H1 (cell line): Measurements from ENCODE around the gene CXCR1. TPM values are rescaled to one million over a fixed set of nuclear protein-coding genes. Genes with fewer than 3 reads are reported as not detected.

Source experiments
- CTCF ChIA-PET: fragments of 300-600 bp; sonication (Branson Sonifier 250); formaldehyde crosslinking; loops from one replicate; lab custom pipeline; 2021; ENCODE audit not compliant: partially characterized antibody; lab: Charles Lee
- POLR2A ChIA-PET: fragments of 300-600 bp; sonication (Branson Sonifier 250); formaldehyde crosslinking; loops from one replicate; lab custom pipeline; 2021; ENCODE audit warnings: inconsistent platforms; ENCODE audit not compliant: partially characterized antibody; lab: Charles Lee
- DNase-seq, 2 experiments: peaks; one replicate each; pipeline versions ENCODE4 v3.0.0 to v3.0.0-alpha.2; 2010 to 2022; ENCODE audit warnings: low spot score in 2 of 2, low read depth in 1 of 2, mixed read lengths in 1 of 2
- FAIRE-seq: peaks from 2 replicates; lab custom pipeline; 2011; peaks lifted over from hg19 to GRCh38; lab: Jason Lieb, UNC
- H2AFZ ChIP-seq: 2 replicates; pipeline ENCODE4 v1.8.1; 2012; ENCODE audit warnings: low read length, inconsistent platforms
- H2AK5ac ChIP-seq: 2 replicates; pipeline ENCODE4 v1.6.1; 2013; ENCODE audit warnings: low read depth, low read length
- H2BK120ac ChIP-seq: replicated peaks from 2 replicates; pipeline ENCODE3; 2013; ENCODE audit warnings: low read depth, low read length, inconsistent platforms
- H2BK12ac ChIP-seq: 2 replicates; pipeline ENCODE4 v1.6.1; 2013; ENCODE audit warnings: low read depth, low read length
- H2BK15ac ChIP-seq: 2 replicates; pipeline ENCODE4 v1.6.1; 2013; ENCODE audit warnings: low read length
- H2BK20ac ChIP-seq: 2 replicates; pipeline ENCODE4 v1.6.1; 2013; ENCODE audit warnings: low read length
- H2BK5ac ChIP-seq: 2 replicates; pipeline ENCODE4 v1.6.1; 2013; ENCODE audit warnings: low read depth, low read length
- H3K14ac ChIP-seq: 2 replicates; pipeline ENCODE4 v1.6.1; 2013; ENCODE audit warnings: inconsistent platforms; ENCODE audit not compliant: insufficient read length
- H3K18ac ChIP-seq: 2 replicates; pipeline ENCODE4 v1.6.1; 2013; ENCODE audit warnings: low read length; ENCODE audit errors: extremely low read depth
- H3K23ac ChIP-seq: 2 replicates; pipeline ENCODE4 v1.6.1; 2013; ENCODE audit warnings: inconsistent platforms; ENCODE audit not compliant: insufficient read length
- H3K23me2 ChIP-seq: 2 replicates; pipeline ENCODE4 v1.6.1; 2013; ENCODE audit warnings: low read depth, low read length
- H3K27ac ChIP-seq: 2 replicates; pipeline ENCODE4 v1.6.1; 2011; ENCODE audit warnings: low read depth, low read length, inconsistent platforms
- H3K27me3 ChIP-seq, 4 experiments: replicated peaks in 1 of 4; 1 replicate in 1 of 4; 2 replicates in 3 of 4; pipeline versions ENCODE4 v1.6.1 to v1.8.1; 2011 to 2013; ENCODE audit warnings: low read length in 3 of 4, mild to moderate bottlenecking in 3 of 4, inconsistent platforms in 2 of 4, mixed read lengths in 2 of 4, moderate library complexity in 1 of 4; ENCODE audit not compliant: control insufficient read depth in 3 of 4, insufficient read depth in 3 of 4; ENCODE audit errors: extremely low read depth in 1 of 4
- H3K36me3 ChIP-seq, 4 experiments: 2 replicates each; pipeline versions ENCODE4 v1.6.1 to v1.8.1; 2011 to 2013; ENCODE audit warnings: mild to moderate bottlenecking in 4 of 4, low read length in 3 of 4, moderate library complexity in 2 of 4, control low read depth in 1 of 4, inconsistent platforms in 1 of 4; ENCODE audit not compliant: insufficient read depth in 4 of 4, control insufficient read depth in 2 of 4
- H3K4ac ChIP-seq: replicated peaks from 2 replicates; pipeline ENCODE3; 2013; ENCODE audit warnings: low read length, low read depth, mixed read lengths, inconsistent platforms; ENCODE audit not compliant: insufficient read length
- H3K4me1 ChIP-seq, 4 experiments: replicated peaks in 1 of 4; 1 replicate in 1 of 4; 2 replicates in 3 of 4; pipeline versions ENCODE4 v1.6.1 to v1.8.1; 2011 to 2013; ENCODE audit warnings: low read length in 3 of 4, inconsistent platforms in 2 of 4, mixed read lengths in 1 of 4; ENCODE audit not compliant: insufficient read depth in 4 of 4, control insufficient read depth in 3 of 4
- H3K4me2 ChIP-seq, 2 experiments: 2 replicates each; pipeline versions ENCODE4 v1.6.1 to v1.8.1; 2011 to 2013; ENCODE audit warnings: low read depth in 2 of 2, low read length in 2 of 2, control low read depth in 1 of 2, inconsistent platforms in 1 of 2, mild to moderate bottlenecking in 1 of 2; ENCODE audit not compliant: insufficient read depth in 1 of 2
- H3K4me3 ChIP-seq, 4 experiments: fragments of 200-600, 300-600 bp in 1 of 4; sonication (generic), shearing (Covaris generic), sonication (Bioruptor Twin) in 1 of 4; 2 replicates each; pipeline versions ENCODE4 v1.5.1 to v1.8.1; 2011 to 2016; ENCODE audit warnings: low read length in 4 of 4, low read depth in 3 of 4, control low read depth in 2 of 4, inconsistent platforms in 2 of 4, mild to moderate bottlenecking in 2 of 4, mixed read lengths in 1 of 4, moderate library complexity in 1 of 4; ENCODE audit not compliant: insufficient read depth in 2 of 4; ENCODE audit errors: extremely low read depth in 1 of 4
- H3K56ac ChIP-seq: replicated peaks from 2 replicates; pipeline ENCODE3; 2013; ENCODE audit warnings: low read depth, mild to moderate bottlenecking, mixed read lengths, low read length, inconsistent platforms; ENCODE audit not compliant: insufficient read length
- H3K79me1 ChIP-seq: 2 replicates; pipeline ENCODE4 v1.6.1; 2013; ENCODE audit warnings: low read depth, low read length, control low read depth
- H3K79me2 ChIP-seq, 2 experiments: 2 replicates each; pipeline versions ENCODE4 v1.6.1 to v1.8.1; 2012 to 2013; ENCODE audit warnings: low read length in 2 of 2, mild to moderate bottlenecking in 2 of 2, inconsistent platforms in 1 of 2; ENCODE audit not compliant: insufficient read depth in 2 of 2, control insufficient read depth in 1 of 2
- H3K9ac ChIP-seq, 4 experiments: replicated peaks in 1 of 4; 1 replicate in 1 of 4; 2 replicates in 3 of 4; pipeline versions ENCODE4 v1.6.1 to v1.8.1; 2011 to 2013; ENCODE audit warnings: low read depth in 3 of 4, low read length in 3 of 4, control low read depth in 2 of 4, mild to moderate bottlenecking in 2 of 4, moderate library complexity in 2 of 4, inconsistent platforms in 1 of 4; ENCODE audit errors: extremely low read depth in 1 of 4
- H3K9me3 ChIP-seq, 2 experiments: 2 replicates each; pipeline versions ENCODE4 v1.6.1 to v1.8.1; 2012 to 2013; ENCODE audit warnings: mild to moderate bottlenecking in 2 of 2, moderate library complexity in 2 of 2, control low read depth in 1 of 2, inconsistent platforms in 1 of 2, low read depth in 1 of 2, low read length in 1 of 2, mixed read lengths in 1 of 2; ENCODE audit not compliant: insufficient read depth in 2 of 2
- H4K20me1 ChIP-seq, 2 experiments: replicated peaks in 1 of 2; 2 replicates each; pipeline versions ENCODE3 to v1.8.1; 2011 to 2013; ENCODE audit warnings: inconsistent platforms in 2 of 2, low read length in 2 of 2, mild to moderate bottlenecking in 1 of 2; ENCODE audit not compliant: insufficient read depth in 2 of 2, control insufficient read depth in 1 of 2
- H4K5ac ChIP-seq: 2 replicates; pipeline ENCODE4 v1.6.1; 2013; ENCODE audit warnings: low read length, low read depth, mixed read lengths, inconsistent platforms; ENCODE audit not compliant: insufficient read length
- H4K8ac ChIP-seq: 2 replicates; pipeline ENCODE4 v1.8.0; 2013; ENCODE audit warnings: mild to moderate bottlenecking, moderate library complexity, low read length, inconsistent platforms; ENCODE audit not compliant: insufficient read depth; ENCODE audit errors: extremely low read depth
- H4K91ac ChIP-seq: replicated peaks from 2 replicates; pipeline ENCODE3; 2013; ENCODE audit warnings: low read length, mixed read lengths, inconsistent platforms; ENCODE audit not compliant: insufficient read length
- BACH1 ChIP-seq: IDR thresholded peaks from 2 replicates; pipeline ENCODE4 v1.6.1; 2012; ENCODE audit warnings: low read length, improper control_type of control experiment
- CHD2 ChIP-seq: IDR thresholded peaks from 2 replicates; pipeline ENCODE4 v1.6.1; 2012; ENCODE audit warnings: low read length, improper control_type of control experiment
- EP300 ChIP-seq, 2 experiments: IDR thresholded peaks; 1 replicate in 1 of 2; 2 replicates in 1 of 2; pipeline ENCODE4 v1.6.1; 2011 to 2012; ENCODE audit warnings: low read depth in 2 of 2, low read length in 2 of 2, mild to moderate bottlenecking in 2 of 2, borderline replicate concordance in 1 of 2, inconsistent platforms in 1 of 2, moderate library complexity in 1 of 2
- FOSL1 ChIP-seq: IDR thresholded peaks from 2 replicates; pipeline ENCODE4 v1.6.1; 2011; ENCODE audit warnings: mild to moderate bottlenecking, low read depth, low read length, moderate library complexity; ENCODE audit not compliant: insufficient read depth
- KDM4A ChIP-seq: IDR thresholded peaks from one replicate; pipeline ENCODE4 v1.7.1; 2012; ENCODE audit warnings: low read depth, mild to moderate bottlenecking, moderate library complexity, low read length, inconsistent platforms; ENCODE audit not compliant: severe bottlenecking
- PHF8 ChIP-seq: fragments of 200-600 bp; sonication (generic); conservative IDR thresholded peaks from 2 replicates; pipeline ENCODE4 v1.7.1; 2012; ENCODE audit warnings: low read depth, mild to moderate bottlenecking, inconsistent platforms, low read length, moderate library complexity
- RAD21 ChIP-seq, 2 experiments: IDR thresholded peaks in 1 of 2; conservative IDR thresholded peaks in 1 of 2; 2 replicates each; pipeline ENCODE4 v1.6.1; 2011; ENCODE audit warnings: low read depth in 2 of 2, low read length in 2 of 2, improper control_type of control experiment in 1 of 2, inconsistent platforms in 1 of 2, mild to moderate bottlenecking in 1 of 2, moderate library complexity in 1 of 2
- SIN3A ChIP-seq, 2 experiments: IDR thresholded peaks in 1 of 2; conservative IDR thresholded peaks in 1 of 2; 2 replicates each; pipeline ENCODE4 v1.6.1; 2011 to 2012; ENCODE audit warnings: low read length in 2 of 2, improper control_type of control experiment in 1 of 2, low read depth in 1 of 2, mild to moderate bottlenecking in 1 of 2
- SP1 ChIP-seq: IDR thresholded peaks from 2 replicates; pipeline ENCODE4 v1.6.1; 2011; ENCODE audit warnings: low read depth, low read length
- SP4 ChIP-seq: IDR thresholded peaks from 2 replicates; pipeline ENCODE4 v1.6.1; 2012; ENCODE audit warnings: low read length, inconsistent platforms
- SUZ12 ChIP-seq: fragments of 200-600 bp; sonication (generic); IDR thresholded peaks from 2 replicates; pipeline ENCODE4 v1.6.1; 2012; ENCODE audit warnings: mild to moderate bottlenecking, inconsistent platforms, low read length, moderate library complexity, mixed read lengths
- TCF12 ChIP-seq: IDR thresholded peaks from 2 replicates; pipeline ENCODE4 v1.6.1; 2011; ENCODE audit warnings: low read depth, mild to moderate bottlenecking, low read length
- WGBS, 2 experiments: shearing (Covaris generic) in 1 of 2; methylation state at CpG; one replicate each; pipeline versions ENCODE4 v1.1.6 to v1.1.7; 2013 to 2015; ENCODE audit warnings: low lambda C conversion rate in 2 of 2, mixed read lengths in 2 of 2, inconsistent platforms in 1 of 2, low coverage in 1 of 2, missing lambda C conversion rate in 1 of 2; ENCODE audit not compliant: insufficient replicate concordance in 2 of 2, insufficient coverage in 1 of 2, insufficient read length in 1 of 2; ENCODE audit errors: extremely low coverage in 1 of 2, missing lambda C conversion rate in 1 of 2; 5-methylcytosine and 5-hydroxymethylcytosine counted together
- polyA plus RNA-seq, 7 experiments: library from polyadenylated mRNA; depleted of rRNA in 3 of 7; stranded (reverse) in 5 of 7; unstranded in 2 of 7; fragments of >200 nt in 5 of 7; fragments of 200-250 nt in 2 of 7; gene quantifications; 1 replicate in 5 of 7; 2 replicates in 1 of 7; 4 replicates in 1 of 7; pipeline versions ENCODE4 v1.2.1 to v1.2.3, GENCODE V29; 2011 to 2013; ENCODE audit warnings: missing spikeins in 2 of 7, mixed read lengths in 2 of 7
- total RNA-seq: library from RNA; stranded (reverse); fragmentation: NEBNext Ultra II Directional; extraction: Animal tissue kit (Norgen Biotek cat#: 25700); gene quantifications from 2 replicates; pipeline ENCODE4 v1.2.1, GENCODE V29; 2021

Gene CXCR1
- total and polyA plus RNA-seq, 2 of the 8 experiments (the other 6 are each of a cell fraction or from before 2014, with no cell fraction given) = not detected

DNA sequence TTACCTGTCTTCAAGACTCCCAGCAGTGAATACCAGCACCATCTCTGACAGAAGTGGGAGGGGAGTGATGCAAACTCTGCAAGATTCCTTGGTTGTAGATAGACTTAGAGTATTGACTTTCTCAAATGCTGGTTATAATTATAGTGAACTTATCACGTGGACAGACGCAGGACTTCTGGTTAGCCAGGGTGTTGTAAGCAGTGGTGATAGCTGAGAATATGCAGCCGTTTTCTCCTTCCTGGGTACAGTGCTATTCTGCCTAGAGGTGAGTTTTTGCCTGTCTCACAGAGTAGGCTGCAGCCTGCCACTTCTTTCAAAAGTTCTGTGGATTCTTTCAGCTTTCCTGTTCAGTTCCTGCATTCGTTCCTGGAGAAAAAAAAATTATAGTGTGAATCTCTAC, 41.7 kb downstream of the CXCR1 start:
- Histone ChIP-seq H3K79me2 (no peaks in the 10 kb centered on the region), H2AK5ac (no peak overlapping the region), H3K27me3 (0 out of 7 replicates have a peak, but pooled peaks cover 0 to 2% (median 0%) of the 10 kb centered on the region in 4 experiments), H3K18ac (no peak overlapping the region), H4K5ac (no peak overlapping the region), H3K4ac (no peak overlapping the region), H3K56ac (no peak overlapping the region), H3K14ac (no peak overlapping the region), H3K79me1 (no peaks in the 10 kb centered on the region), H3K27ac (no peak overlapping the region), H3K9ac (no peak overlapping the region), H3K23ac (no peak overlapping the region), H2BK20ac (no peak overlapping the region), H3K4me2 (peak overlapping the region in 1 of 2 experiments; percentile 39; a peak in 1 of 4 replicates), H2AFZ (0 out of 2 replicates have a peak overlapping the region, but pooled peaks have one; percentile 10), H3K23me2 (no peaks in the 10 kb centered on the region)
- DNase-seq (no peak), FAIRE-seq (no peak)
- WGBS, 2 experiments = 87% methylated on average over 4 of the region's 4 CpGs; no CpG with 5 or more reads in 1 of the 2 experiments
- POLR2A ChIA-PET = no interaction called here
- TF ChIP-seq SIN3A (conservative IDR thresholded peaks at IDR 0.05 in 1 of 2, IDR thresholded peaks at IDR 0.05 in 1 of 2; ENCODE audit: low read depth in 1 of 2, low read length in 2 of 2) (no peak), PHF8 (no peak), EP300 (IDR thresholded peaks at IDR 0.05; ENCODE audit: borderline replicate concordance in 1 of 2, low read depth in 2 of 2, low read length in 2 of 2) (no peak), KDM4A (no peak), RAD21 (IDR thresholded peaks at IDR 0.05 in 1 of 2, conservative IDR thresholded peaks at IDR 0.05 in 1 of 2; ENCODE audit: low read depth in 2 of 2, low read length in 2 of 2) (no peak), BACH1 (no peak), FOSL1 (no peak), SUZ12 (no peak), TCF12 (no peak), CHD2 (no peak), SP1 (no peak), SP4 (no peak)
- TF ChIP-seq, all 59 proteins: peak for 0
- Histone ChIP-seq H3K4me3 (no peak overlapping the region), H4K8ac (no peak overlapping the region), H2BK12ac (peak overlapping the region; percentile 64; the same call in 1 of the 2 replicates), H4K20me1 (no peaks in the 10 kb centered on the region), H3K4me1 (peaks cover 0 to 13% (median 6%) of the 10 kb centered on the region in 4 experiments; a peak in 2 of 7 replicates), H3K36me3 (no peaks in the 10 kb centered on the region), H2BK120ac (no peak overlapping the region), H4K91ac (no peak overlapping the region), H3K9me3 (no peaks in the 10 kb centered on the region), H2BK5ac (no peak overlapping the region), H2BK15ac (no peak overlapping the region)
- CTCF ChIA-PET = interaction anchor here (1.7 to 2.0 kb wide), 2 partner anchors 13 to 21 kb away, joined by 5 to 7 read pairs; no protein-coding TSS in a partner anchor
